PC-9 (cell line): ENCODE results near the gene KCNK13. TPM values are rescaled to one million over a fixed set of nuclear protein-coding genes. Genes with fewer than 3 reads are reported as not detected.

Source experiments
- BruUV-seq: library from RNA; stranded (reverse); fragments of 400-500 nt; replicated peaks from 2 replicates; lab custom pipeline; 2021; lab: Mats Ljungman, UMichigan
- CTCF ChIA-PET: fragments of 300-600 bp; sonication (Branson Sonifier 250); formaldehyde crosslinking; loops from one replicate; lab custom pipeline; 2022; ENCODE audit warnings: antibody characterized with exemption; lab: Charles Lee
- POLR2A ChIA-PET: fragments of 300-600 bp; sonication (Branson Sonifier 250); formaldehyde crosslinking; loops from one replicate; lab custom pipeline; 2022; ENCODE audit warnings: antibody characterized with exemption; ENCODE audit not compliant: unreplicated experiment; lab: Charles Lee
- DNase-seq, 2 experiments: peaks; one replicate each; pipeline versions ENCODE4 v3.0.0 to v3.0.0-alpha.2; 2015 to 2022; ENCODE audit warnings: mixed read lengths in 1 of 2
- H2AFZ ChIP-seq: fragments of 200-600 bp; sonication (generic); 2 replicates; pipeline ENCODE4 v1.8.1; 2017; ENCODE audit warnings: antibody characterized with exemption
- H3F3A ChIP-seq: fragments of 200-600 bp; sonication (generic); 2 replicates; pipeline ENCODE4 v1.8.1; 2017; ENCODE audit warnings: antibody characterized with exemption, mild to moderate bottlenecking, low read depth; ENCODE audit not compliant: insufficient read depth
- H3K27ac ChIP-seq: fragments of 200-600 bp; sonication (generic); 2 replicates; pipeline ENCODE4 v1.6.1; 2016; ENCODE audit warnings: mixed run types
- H3K27me3 ChIP-seq: fragments of 200-600 bp; sonication (generic); 2 replicates; pipeline ENCODE4 v1.6.1; 2016; ENCODE audit warnings: low read depth, mixed run types; ENCODE audit not compliant: insufficient read depth
- H3K36me3 ChIP-seq: fragments of 200-600 bp; sonication (generic); 2 replicates; pipeline ENCODE4 v1.6.1; 2016; ENCODE audit warnings: low read depth, mixed run types
- H3K4me1 ChIP-seq: fragments of 200-600 bp; sonication (generic); replicated peaks from 2 replicates; pipeline ENCODE4 v1.6.1; 2016; ENCODE audit warnings: mixed run types; ENCODE audit not compliant: insufficient read depth
- H3K4me2 ChIP-seq: fragments of 200-600 bp; sonication (generic); 2 replicates; pipeline ENCODE4 v1.6.1; 2017; ENCODE audit warnings: mixed run types
- H3K4me3 ChIP-seq: fragments of 200-600 bp; sonication (generic); 2 replicates; pipeline ENCODE4 v1.6.1; 2016; ENCODE audit warnings: mixed run types
- H3K79me2 ChIP-seq: fragments of 200-600 bp; sonication (generic); 2 replicates; pipeline ENCODE4 v1.6.1; 2017; ENCODE audit warnings: low read depth, mixed run types
- H3K9me2 ChIP-seq: fragments of 200-600 bp; sonication (generic); 2 replicates; pipeline ENCODE4 v1.8.1; 2017; ENCODE audit warnings: mild to moderate bottlenecking; ENCODE audit not compliant: insufficient read depth
- H3K9me3 ChIP-seq: fragments of 200-600 bp; sonication (generic); 2 replicates; pipeline ENCODE4 v1.8.1; 2016; ENCODE audit warnings: low read depth; ENCODE audit not compliant: insufficient read depth
- H4K20me1 ChIP-seq: fragments of 200-600 bp; sonication (generic); 2 replicates; pipeline ENCODE4 v1.8.1; 2017; ENCODE audit not compliant: insufficient read depth
- EZH2 ChIP-seq: fragments of 200-600 bp; sonication (generic); IDR thresholded peaks from 2 replicates; pipeline ENCODE4 v1.8.0; 2017; ENCODE audit warnings: antibody characterized with exemption, low read depth
- intact Hi-C: fragments of 100-400 bp; cut with micrococcal nuclease; formaldehyde crosslinking; loops from one replicate; pipeline ENCODE4 v1.10.0; 2022; ENCODE audit not compliant: unreplicated experiment
- total RNA-seq: library from RNA; stranded (reverse); gene quantifications from 2 replicates; pipeline ENCODE4 v1.2.3, GENCODE V29; 2021
- TF ChIP-seq, protein P1 (sequence below): fragments of 200-600 bp; sonication (generic); conservative IDR thresholded peaks from 2 replicates; pipeline ENCODE4 v1.6.1; 2017; ENCODE audit warnings: mixed run types, antibody characterized with exemption, mild to moderate bottlenecking, moderate library complexity

The KCNK13 gene
- total RNA-seq, 1 experiment from 2014 or later, result not detected

DNA sequence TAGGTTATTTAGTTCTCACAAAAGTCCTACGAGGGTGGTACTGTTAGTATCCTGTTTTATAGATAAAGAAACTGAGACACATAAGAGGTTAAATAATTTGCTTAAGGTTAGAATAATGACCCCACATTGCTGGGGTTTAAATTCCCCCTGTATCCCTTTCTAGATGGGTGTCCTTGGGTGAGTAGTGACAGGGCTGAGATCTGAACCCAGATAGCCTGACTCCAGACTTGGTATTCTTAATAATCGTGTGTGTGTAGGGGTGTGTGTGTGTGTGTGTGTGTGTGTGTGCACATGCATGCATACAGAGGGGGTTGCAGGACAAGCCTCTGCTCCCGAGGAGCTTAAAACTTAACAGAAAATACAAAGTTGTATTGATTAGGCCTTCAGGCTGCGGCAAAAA lies 97.9 kb downstream of the KCNK13 start:
- Histone ChIP-seq H3K27me3 (no peaks in the 10 kb centered on the region), H3K36me3 (no peaks in the 10 kb centered on the region), H3K27ac (no peak overlapping the region), H3K79me2 (no peaks in the 10 kb centered on the region), H3K4me3 (no peak overlapping the region), H3K9me3 (no peaks in the 10 kb centered on the region), H3F3A (no peaks in the 10 kb centered on the region), H3K4me2 (no peak overlapping the region), H3K4me1 (no peaks in the 10 kb centered on the region), H3K9me2 (no peaks in the 10 kb centered on the region), H4K20me1 (no peaks in the 10 kb centered on the region), H2AFZ (no peak overlapping the region)
- CTCF ChIA-PET, result no interaction called here
- POLR2A ChIA-PET, result no interaction called here
- no TSS peak for BruUV-seq
- intact Hi-C loops, result no loop called here
- TF ChIP-seq, protein P1, sequence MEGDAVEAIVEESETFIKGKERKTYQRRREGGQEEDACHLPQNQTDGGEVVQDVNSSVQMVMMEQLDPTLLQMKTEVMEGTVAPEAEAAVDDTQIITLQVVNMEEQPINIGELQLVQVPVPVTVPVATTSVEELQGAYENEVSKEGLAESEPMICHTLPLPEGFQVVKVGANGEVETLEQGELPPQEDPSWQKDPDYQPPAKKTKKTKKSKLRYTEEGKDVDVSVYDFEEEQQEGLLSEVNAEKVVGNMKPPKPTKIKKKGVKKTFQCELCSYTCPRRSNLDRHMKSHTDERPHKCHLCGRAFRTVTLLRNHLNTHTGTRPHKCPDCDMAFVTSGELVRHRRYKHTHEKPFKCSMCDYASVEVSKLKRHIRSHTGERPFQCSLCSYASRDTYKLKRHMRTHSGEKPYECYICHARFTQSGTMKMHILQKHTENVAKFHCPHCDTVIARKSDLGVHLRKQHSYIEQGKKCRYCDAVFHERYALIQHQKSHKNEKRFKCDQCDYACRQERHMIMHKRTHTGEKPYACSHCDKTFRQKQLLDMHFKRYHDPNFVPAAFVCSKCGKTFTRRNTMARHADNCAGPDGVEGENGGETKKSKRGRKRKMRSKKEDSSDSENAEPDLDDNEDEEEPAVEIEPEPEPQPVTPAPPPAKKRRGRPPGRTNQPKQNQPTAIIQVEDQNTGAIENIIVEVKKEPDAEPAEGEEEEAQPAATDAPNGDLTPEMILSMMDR, result no peak
- no peak for TF ChIP-seq EZH2
- no peak for DNase-seq

DNA sequence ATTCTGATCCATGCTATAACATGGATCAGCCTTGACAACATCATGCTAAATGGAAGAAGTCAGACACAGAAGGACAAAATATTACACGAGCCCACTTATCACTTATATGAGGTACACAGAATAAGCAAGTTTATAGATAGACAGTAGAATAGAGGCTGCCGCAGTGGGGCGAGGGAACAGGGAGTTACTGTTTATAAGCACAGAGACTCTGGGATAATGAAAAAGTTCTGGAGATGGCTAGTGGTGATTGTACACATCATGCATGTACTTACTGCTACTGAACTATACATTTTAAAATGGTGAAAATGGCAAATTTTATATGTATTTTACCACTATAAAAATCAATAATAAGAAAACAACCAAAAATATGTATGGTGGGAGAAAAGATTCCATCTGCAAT lies 99.3 kb downstream of the KCNK13 start:
- Histone ChIP-seq H2AFZ (no peak overlapping the region), H3K27ac (no peak overlapping the region), H3K79me2 (no peaks in the 10 kb centered on the region), H3K4me1 (no peaks in the 10 kb centered on the region), H4K20me1 (no peaks in the 10 kb centered on the region), H3F3A (no peaks in the 10 kb centered on the region), H3K36me3 (no peaks in the 10 kb centered on the region), H3K4me2 (no peak overlapping the region), H3K9me2 (no peaks in the 10 kb centered on the region), H3K4me3 (no peak overlapping the region), H3K9me3 (no peaks in the 10 kb centered on the region), H3K27me3 (no peaks in the 10 kb centered on the region)
- BruUV-seq, result no TSS peak
- CTCF ChIA-PET, result no interaction called here
- intact Hi-C loops, result no loop called here
- POLR2A ChIA-PET, result no interaction called here
- DNase-seq, result no peak
- no peak for TF ChIP-seq EZH2
- TF ChIP-seq, protein P1, result no peak

DNA sequence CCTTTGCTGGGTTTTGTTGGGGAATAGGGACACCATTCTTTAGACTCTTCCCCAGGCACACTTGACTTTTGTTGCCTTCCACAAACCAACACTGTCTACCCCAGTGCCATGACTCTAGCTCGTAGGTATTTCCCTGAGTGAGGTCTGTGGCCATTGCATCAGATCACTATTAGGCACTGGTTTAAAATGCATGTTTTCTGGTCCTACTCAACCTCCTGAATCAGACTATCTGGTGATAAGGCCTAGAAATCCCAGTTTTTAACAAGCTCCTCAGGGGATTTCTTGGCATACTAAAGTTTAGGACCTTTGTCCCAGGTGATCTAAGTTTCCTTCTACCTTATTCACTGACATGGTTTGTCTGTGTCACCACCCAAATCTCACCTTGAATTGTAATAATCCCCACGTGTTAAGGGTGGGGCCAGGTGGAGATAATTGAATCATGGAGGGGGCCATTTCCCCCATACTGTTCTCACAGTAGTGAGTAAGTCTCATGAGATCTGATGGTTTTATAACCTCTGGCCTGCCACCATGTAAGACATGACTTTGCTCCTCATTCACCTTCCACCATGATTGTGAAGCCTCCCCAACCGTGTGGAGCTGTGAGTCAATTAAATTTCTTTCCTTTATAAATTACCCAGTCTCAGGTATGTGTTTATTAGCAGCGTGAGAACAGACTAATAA lies 106.8 kb downstream of the KCNK13 start:
- Histone ChIP-seq H3K9me3 (no peaks in the 10 kb centered on the region), H3K27me3 (no peaks in the 10 kb centered on the region), H3K4me2 (no peak overlapping the region), H3K4me3 (no peak overlapping the region), H3K4me1 (no peaks in the 10 kb centered on the region), H3K36me3 (no peaks in the 10 kb centered on the region), H2AFZ (no peak overlapping the region), H4K20me1 (no peaks in the 10 kb centered on the region), H3K9me2 (no peaks in the 10 kb centered on the region), H3K79me2 (no peaks in the 10 kb centered on the region), H3F3A (no peaks in the 10 kb centered on the region), H3K27ac (peak overlapping the region; percentile 26; the same call in 1 of the 2 replicates)
- peak in 1 of 2 experiments; percentile 47 for DNase-seq
- ChIA-PET POLR2A (no interaction called here), CTCF (no interaction called here)
- BruUV-seq, result no TSS peak
- intact Hi-C loops, result no loop called here
- TF ChIP-seq, protein P1, result no peak
- TF ChIP-seq EZH2, result no peak
